Measurements from ENCODE around the gene A2ML1. TPM values are rescaled to one million over a fixed set of nuclear protein-coding genes. Genes with fewer than 3 reads are reported as not detected.

A2ML1 gene
- total RNA-seq, 1 donor from 2014 or later: not detected

DNA sequence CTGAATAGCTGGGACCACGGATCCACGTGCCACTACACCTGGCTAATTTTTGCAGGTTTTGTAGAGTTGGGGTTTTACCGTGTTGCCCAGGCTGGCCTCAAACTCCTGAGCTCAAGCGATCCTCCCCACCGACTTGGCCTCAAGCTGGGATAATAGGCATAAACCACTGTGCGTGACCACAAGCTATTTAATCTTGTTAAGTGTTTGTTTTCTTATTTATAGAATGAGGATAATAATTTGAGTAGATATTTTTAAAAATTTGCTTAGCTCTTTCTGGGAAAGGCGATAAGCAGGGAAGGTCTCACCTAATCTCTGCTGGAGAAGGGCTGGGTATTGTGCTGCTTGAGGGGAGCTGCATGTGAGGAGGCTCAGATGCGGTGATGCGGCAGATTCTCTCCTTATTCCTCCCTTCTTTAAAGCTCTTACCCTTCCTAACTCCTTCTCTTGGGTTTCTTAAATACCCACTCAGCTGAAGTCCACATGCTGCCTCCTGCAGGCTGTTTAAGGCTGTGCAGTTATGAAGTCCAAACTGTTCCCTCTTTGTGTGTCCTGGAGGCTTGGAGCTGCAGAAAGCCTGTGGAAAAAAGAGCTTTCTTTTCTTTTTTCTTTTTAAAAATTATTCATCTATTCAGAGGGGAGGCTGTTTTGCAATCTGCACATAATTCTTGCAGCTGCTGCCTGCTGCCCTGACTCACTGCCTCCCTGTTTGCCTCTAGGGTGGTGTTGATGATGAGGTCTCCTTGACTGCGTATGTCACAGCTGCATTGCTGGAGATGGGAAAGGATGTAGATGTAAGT, 37.9 kb downstream of the A2ML1 start:
- H3K9me3 Mint-ChIP-seq (ENCODE audit: unreplicated experiment): no peaks in the 10 kb centered on the region
- no peaks in the 10 kb centered on the region for H3K36me3 Mint-ChIP-seq (ENCODE audit: unreplicated experiment)
- no peak overlapping the region for H3K27ac Mint-ChIP-seq (ENCODE audit: unreplicated experiment)

DNA sequence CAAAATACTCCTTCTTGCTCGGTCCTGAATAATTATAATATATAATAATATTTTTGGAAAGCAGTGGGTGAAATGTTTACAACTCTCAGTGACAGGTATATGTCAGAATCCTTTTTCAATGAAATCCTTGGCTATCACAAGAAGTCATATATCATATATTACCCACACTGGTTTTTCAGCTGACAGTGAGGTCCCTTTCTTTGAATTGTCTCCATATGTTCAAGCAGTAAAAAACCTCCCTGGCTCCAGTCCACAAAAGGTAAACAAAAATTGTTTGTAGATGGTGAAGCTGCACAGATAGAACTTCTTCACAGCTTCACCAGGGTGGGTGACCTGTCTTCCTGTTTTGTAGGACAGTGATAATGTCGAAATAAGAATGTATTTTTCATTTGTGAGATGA, 44.0 kb downstream of the A2ML1 start:
- H3K27ac Mint-ChIP-seq (ENCODE audit: unreplicated experiment): no peak overlapping the region
- H3K9me3 Mint-ChIP-seq (ENCODE audit: unreplicated experiment): no peaks in the 10 kb centered on the region
- no peaks in the 10 kb centered on the region for H3K36me3 Mint-ChIP-seq (ENCODE audit: unreplicated experiment)
- TF ChIP-seq, protein P1, sequence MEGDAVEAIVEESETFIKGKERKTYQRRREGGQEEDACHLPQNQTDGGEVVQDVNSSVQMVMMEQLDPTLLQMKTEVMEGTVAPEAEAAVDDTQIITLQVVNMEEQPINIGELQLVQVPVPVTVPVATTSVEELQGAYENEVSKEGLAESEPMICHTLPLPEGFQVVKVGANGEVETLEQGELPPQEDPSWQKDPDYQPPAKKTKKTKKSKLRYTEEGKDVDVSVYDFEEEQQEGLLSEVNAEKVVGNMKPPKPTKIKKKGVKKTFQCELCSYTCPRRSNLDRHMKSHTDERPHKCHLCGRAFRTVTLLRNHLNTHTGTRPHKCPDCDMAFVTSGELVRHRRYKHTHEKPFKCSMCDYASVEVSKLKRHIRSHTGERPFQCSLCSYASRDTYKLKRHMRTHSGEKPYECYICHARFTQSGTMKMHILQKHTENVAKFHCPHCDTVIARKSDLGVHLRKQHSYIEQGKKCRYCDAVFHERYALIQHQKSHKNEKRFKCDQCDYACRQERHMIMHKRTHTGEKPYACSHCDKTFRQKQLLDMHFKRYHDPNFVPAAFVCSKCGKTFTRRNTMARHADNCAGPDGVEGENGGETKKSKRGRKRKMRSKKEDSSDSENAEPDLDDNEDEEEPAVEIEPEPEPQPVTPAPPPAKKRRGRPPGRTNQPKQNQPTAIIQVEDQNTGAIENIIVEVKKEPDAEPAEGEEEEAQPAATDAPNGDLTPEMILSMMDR (IDR thresholded peaks at IDR 0.05; ENCODE audit: partially characterized antibody, unreplicated experiment): no peak
- no peak overlapping the region for H3K4me3 Mint-ChIP-seq (ENCODE audit: unreplicated experiment)
- peaks cover 5% of the 10 kb centered on the region for H3K27me3 Mint-ChIP-seq (ENCODE audit: unreplicated experiment)
- H3K4me1 Mint-ChIP-seq (ENCODE audit: low read depth, unreplicated experiment): no peaks in the 10 kb centered on the region
- DNase-seq: no peak

More for the DNA sequence above, 37.9 kb downstream of the A2ML1 start:
- TF ChIP-seq, protein P1 (IDR thresholded peaks at IDR 0.05; ENCODE audit: partially characterized antibody, unreplicated experiment): peak; percentile 73
- Mint-ChIP-seq H3K4me3 (ENCODE audit: unreplicated experiment) (no peak overlapping the region), H3K27me3 (ENCODE audit: unreplicated experiment) (peaks cover 3% of the 10 kb centered on the region), H3K4me1 (ENCODE audit: low read depth, unreplicated experiment) (no peaks in the 10 kb centered on the region)
- DNase-seq: peak; percentile 48

DNA sequence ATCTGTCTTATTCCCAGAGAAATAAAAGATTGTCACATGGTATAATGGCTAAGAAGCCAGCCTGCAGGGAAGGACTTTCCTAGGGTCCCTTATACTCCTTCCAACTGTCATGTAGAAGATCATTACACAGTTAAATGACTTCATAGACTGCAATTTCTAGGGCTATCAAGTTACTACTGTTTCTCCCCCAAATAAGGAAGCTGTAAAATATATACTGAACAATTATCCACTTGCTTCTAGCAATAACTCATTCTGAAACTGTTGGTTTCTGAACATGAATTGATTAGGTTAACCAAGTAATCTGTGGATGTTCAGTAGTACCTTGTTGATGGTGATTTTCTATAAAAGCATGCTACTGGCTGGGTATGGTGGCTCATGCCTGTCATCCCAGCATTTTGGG, 44.6 kb downstream of the A2ML1 start:
- TF ChIP-seq, protein P1 (IDR thresholded peaks at IDR 0.05; ENCODE audit: partially characterized antibody, unreplicated experiment): no peak
- no peaks in the 10 kb centered on the region for H3K36me3 Mint-ChIP-seq (ENCODE audit: unreplicated experiment)
- no peak overlapping the region for H3K4me3 Mint-ChIP-seq (ENCODE audit: unreplicated experiment)
- DNase-seq: no peak
- H3K9me3 Mint-ChIP-seq (ENCODE audit: unreplicated experiment): no peaks in the 10 kb centered on the region
- no peaks in the 10 kb centered on the region for H3K4me1 Mint-ChIP-seq (ENCODE audit: low read depth, unreplicated experiment)
- peaks cover 2% of the 10 kb centered on the region for H3K27me3 Mint-ChIP-seq (ENCODE audit: unreplicated experiment)
- H3K27ac Mint-ChIP-seq (ENCODE audit: unreplicated experiment): no peak overlapping the region

- no peak for DNase-seq
- Mint-ChIP-seq H3K9me3 (ENCODE audit: unreplicated experiment) (no peaks in the 10 kb centered on the region), H3K4me3 (ENCODE audit: unreplicated experiment) (no peak overlapping the region), H3K36me3 (ENCODE audit: unreplicated experiment) (no peaks in the 10 kb centered on the region), H3K27ac (ENCODE audit: unreplicated experiment) (no peak overlapping the region), H3K27me3 (ENCODE audit: unreplicated experiment) (peaks cover 2% of the 10 kb centered on the region), H3K4me1 (ENCODE audit: low read depth, unreplicated experiment) (no peaks in the 10 kb centered on the region)
- TF ChIP-seq, protein P1 (IDR thresholded peaks at IDR 0.05; ENCODE audit: partially characterized antibody, unreplicated experiment): no peak
Observed at GRCh38 chr12:8867786-8868185, 45.4 kb downstream of the A2ML1 start.

GRCh38 chr12:8870586-8870985, 48.2 kb downstream of the A2ML1 start:
- H3K4me3 Mint-ChIP-seq (ENCODE audit: unreplicated experiment): no peak overlapping the region
- H3K9me3 Mint-ChIP-seq (ENCODE audit: unreplicated experiment): no peaks in the 10 kb centered on the region
- peaks cover 2% of the 10 kb centered on the region for H3K27me3 Mint-ChIP-seq (ENCODE audit: unreplicated experiment)
- no peak overlapping the region for H3K27ac Mint-ChIP-seq (ENCODE audit: unreplicated experiment)
- no peaks in the 10 kb centered on the region for H3K36me3 Mint-ChIP-seq (ENCODE audit: unreplicated experiment)
- TF ChIP-seq, protein P1 (IDR thresholded peaks at IDR 0.05; ENCODE audit: partially characterized antibody, unreplicated experiment): no peak
- no peaks in the 10 kb centered on the region for H3K4me1 Mint-ChIP-seq (ENCODE audit: low read depth, unreplicated experiment)
- no peak for DNase-seq
